Stimulated activated naive B cell treated with anti-CD40 and anti-IgM and Interleukin-4, amounts not matched to agents 10 μg/mL and 1 μg/mL and 100 μg/mL, for 72 hours (primary cell): ENCODE results near the gene NFATC2IP.
"Not testable (repeated sequence)": the region's sequence is repeated elsewhere in the genome, so short reads cannot be mapped to it uniquely, and the experiment has no call there.

Source experiments
- ATAC-seq, 2 donors: fragments of 150-1000 bp; cut with Tn5 transposase; replicated peaks; 2 replicates each; pipeline ENCODE4 v1.10.0; 2021; ENCODE audit warnings: moderate library complexity in 1 of 2
- DNase-seq: peaks from one replicate; pipeline ENCODE4 v3.0.0; 2021
- H3K27ac Mint-ChIP-seq: one replicate; pipeline ENCODE4 v1.8.0; 2022; ENCODE audit warnings: mild to moderate bottlenecking, mixed read lengths
- H3K27me3 Mint-ChIP-seq, 2 donors: one replicate each; pipeline ENCODE4 v1.8.0; 2022; ENCODE audit warnings: mixed read lengths in 2 of 2
- H3K36me3 Mint-ChIP-seq, 2 donors: one replicate each; pipeline ENCODE4 v1.8.0; 2022; ENCODE audit warnings: mixed read lengths in 2 of 2, mild to moderate bottlenecking in 1 of 2
- H3K4me1 Mint-ChIP-seq, 2 donors: one replicate each; pipeline ENCODE4 v1.8.0; 2022; ENCODE audit warnings: mixed read lengths in 2 of 2, mild to moderate bottlenecking in 1 of 2
- H3K4me3 Mint-ChIP-seq, 2 donors: one replicate each; pipeline ENCODE4 v1.8.0; 2022; ENCODE audit warnings: mild to moderate bottlenecking in 2 of 2, mixed read lengths in 2 of 2, moderate library complexity in 1 of 2
- H3K9me3 Mint-ChIP-seq, 2 donors: one replicate each; pipeline ENCODE4 v1.8.0; 2022; ENCODE audit warnings: mixed read lengths in 2 of 2, mild to moderate bottlenecking in 1 of 2

The NFATC2IP gene

GRCh38 chr16:28935346-28935745 lies 15.4 kb upstream of the NFATC2IP start:
- peaks cover 44 to 85% of the 10 kb centered on the region in 2 donors for H3K4me1 Mint-ChIP-seq
- peaks cover 0 to 6% of the 10 kb centered on the region in 2 donors for H3K9me3 Mint-ChIP-seq
- H3K27ac Mint-ChIP-seq: peak overlapping the region; percentile 83
- H3K27me3 Mint-ChIP-seq: no peaks in the 10 kb centered on the region
- ATAC-seq (no peak), DNase-seq (no peak)
- H3K4me3 Mint-ChIP-seq: peak overlapping the region; percentile 12 to 69
- H3K36me3 Mint-ChIP-seq: peaks cover 55 to 58% of the 10 kb centered on the region in 2 donors

- Mint-ChIP-seq H3K27ac (peak overlapping the region; percentile 81), H3K9me3 (peaks cover 0 to 6% of the 10 kb centered on the region in 2 donors), H3K4me1 (peaks cover 37 to 77% of the 10 kb centered on the region in 2 donors), H3K27me3 (no peaks in the 10 kb centered on the region), H3K36me3 (peaks cover 55 to 58% of the 10 kb centered on the region in 2 donors), H3K4me3 (peak overlapping the region; percentile 49 to 61)
- DNase-seq (peak; percentile 80), ATAC-seq (peak; percentile 89)
Observed at GRCh38 chr16:28935924-28936783, 14.6 kb upstream of the NFATC2IP start.

- Mint-ChIP-seq H3K36me3 (peaks cover 55 to 57% of the 10 kb centered on the region in 2 donors), H3K27me3 (no peaks in the 10 kb centered on the region), H3K27ac (peak overlapping the region; percentile 81), H3K4me3 (peak overlapping the region; percentile 49 to 61), H3K9me3 (peaks cover 0 to 6% of the 10 kb centered on the region in 2 donors), H3K4me1 (peaks cover 37 to 70% of the 10 kb centered on the region in 2 donors)
- ATAC-seq: no peak
- DNase-seq: no peak
Observed at GRCh38 chr16:28936784-28937155, 14.0 kb upstream of the NFATC2IP start.

GRCh38 chr16:28937222-28937876 lies 13.4 kb upstream of the NFATC2IP start:
- no peaks in the 10 kb centered on the region for H3K27me3 Mint-ChIP-seq
- no peak for DNase-seq
- H3K4me1 Mint-ChIP-seq: peaks cover 36 to 68% of the 10 kb centered on the region in 2 donors
- H3K9me3 Mint-ChIP-seq: peaks cover 0 to 6% of the 10 kb centered on the region in 2 donors
- H3K27ac Mint-ChIP-seq: peak overlapping the region; percentile 60
- ATAC-seq: no peak
- peaks cover 54 to 55% of the 10 kb centered on the region in 2 donors for H3K36me3 Mint-ChIP-seq
- no peak overlapping the region for H3K4me3 Mint-ChIP-seq

GRCh38 chr16:28938721-28939120 lies 12.0 kb upstream of the NFATC2IP start:
- Mint-ChIP-seq H3K27ac (no peak overlapping the region), H3K36me3 (peaks cover 47 to 50% of the 10 kb centered on the region in 2 donors), H3K9me3 (peaks cover 0 to 6% of the 10 kb centered on the region in 2 donors), H3K27me3 (no peaks in the 10 kb centered on the region), H3K4me3 (no peak overlapping the region), H3K4me1 (peaks cover 36 to 59% of the 10 kb centered on the region in 2 donors)
- DNase-seq (no peak), ATAC-seq (no peak)

- not testable (repeated sequence) for DNase-seq, H3K27ac Mint-ChIP-seq, H3K27me3 Mint-ChIP-seq, H3K4me3 Mint-ChIP-seq, H3K9me3 Mint-ChIP-seq, ATAC-seq
- Mint-ChIP-seq H3K36me3 (peaks cover 39 to 41% of the 10 kb centered on the region in 2 donors), H3K4me1 (peaks cover 30 to 52% of the 10 kb centered on the region in 2 donors)
Observed at GRCh38 chr16:28939825-28940224, 10.9 kb upstream of the NFATC2IP start.

- ATAC-seq (no peak), DNase-seq (no peak)
- H3K4me3 Mint-ChIP-seq: no peak overlapping the region
- H3K27ac Mint-ChIP-seq: no peak overlapping the region
- H3K36me3 Mint-ChIP-seq: peaks cover 10 to 13% of the 10 kb centered on the region in 2 donors
- H3K27me3 Mint-ChIP-seq: no peaks in the 10 kb centered on the region
- no peaks in the 10 kb centered on the region for H3K9me3 Mint-ChIP-seq
- peaks cover 17 to 29% of the 10 kb centered on the region in 2 donors for H3K4me1 Mint-ChIP-seq
Observed at GRCh38 chr16:28943281-28943680, 7.5 kb upstream of the NFATC2IP start.

- Mint-ChIP-seq H3K4me1 (peaks cover 12 to 30% of the 10 kb centered on the region in 2 donors), H3K27me3 (no peaks in the 10 kb centered on the region), H3K27ac (no peak overlapping the region), H3K36me3 (peaks cover 4% of the 10 kb centered on the region in 2 donors), H3K9me3 (no peaks in the 10 kb centered on the region), H3K4me3 (no peak overlapping the region)
- no peak for ATAC-seq
- no peak for DNase-seq
Observed at GRCh38 chr16:28946681-28947080, 4.1 kb upstream of the NFATC2IP start.

GRCh38 chr16:28951410-28951943 lies 740 bp downstream of the NFATC2IP start:
- Mint-ChIP-seq H3K27me3 (no peaks in the 10 kb centered on the region), H3K27ac (peak overlapping the region; percentile 91), H3K4me3 (peak overlapping the region; percentile 87 to 89), H3K36me3 (peaks cover 18 to 21% of the 10 kb centered on the region in 2 donors), H3K4me1 (peaks cover 12 to 21% of the 10 kb centered on the region in 2 donors), H3K9me3 (no peaks in the 10 kb centered on the region)
- DNase-seq (no peak), ATAC-seq (no peak)

GRCh38 chr16:28958216-28958615 lies 7.5 kb downstream of the NFATC2IP start:
- no peak overlapping the region for H3K4me3 Mint-ChIP-seq

GRCh38 chr16:28958836-28959235 lies 8.1 kb downstream of the NFATC2IP start:
- H3K4me3 Mint-ChIP-seq: no peak overlapping the region
- H3K36me3 Mint-ChIP-seq: peaks cover 45 to 55% of the 10 kb centered on the region in 2 donors
- H3K4me1 Mint-ChIP-seq: peaks cover 2 to 6% of the 10 kb centered on the region in 2 donors
- DNase-seq (no peak), ATAC-seq (no peak)
- no peak overlapping the region for H3K27ac Mint-ChIP-seq
- no peaks in the 10 kb centered on the region for H3K27me3 Mint-ChIP-seq
- no peaks in the 10 kb centered on the region for H3K9me3 Mint-ChIP-seq

More at GRCh38 chr16:28958216-28958615, 7.5 kb downstream of the NFATC2IP start:
- peaks cover 0 to 6% of the 10 kb centered on the region in 2 donors for H3K4me1 Mint-ChIP-seq
- no peak overlapping the region for H3K27ac Mint-ChIP-seq
- H3K9me3 Mint-ChIP-seq: no peaks in the 10 kb centered on the region
- ATAC-seq (no peak), DNase-seq (no peak)
- H3K27me3 Mint-ChIP-seq: no peaks in the 10 kb centered on the region
- H3K36me3 Mint-ChIP-seq: peaks cover 40 to 49% of the 10 kb centered on the region in 2 donors

- Mint-ChIP-seq H3K27me3 (no peaks in the 10 kb centered on the region), H3K4me3 (no peak overlapping the region), H3K27ac (no peak overlapping the region), H3K36me3 (peaks cover 38 to 45% of the 10 kb centered on the region in 2 donors), H3K9me3 (no peaks in the 10 kb centered on the region), H3K4me1 (peaks cover 2 to 6% of the 10 kb centered on the region in 2 donors)
- DNase-seq: no peak
- no peak for ATAC-seq
Observed at GRCh38 chr16:28964072-28964471, 13.3 kb downstream of the NFATC2IP start.

GRCh38 chr16:28964496-28964895 lies 13.8 kb downstream of the NFATC2IP start:
- Mint-ChIP-seq H3K36me3 (peaks cover 38 to 42% of the 10 kb centered on the region in 2 donors), H3K4me1 (peaks cover 2 to 6% of the 10 kb centered on the region in 2 donors), H3K9me3 (no peaks in the 10 kb centered on the region), H3K4me3 (no peak overlapping the region), H3K27ac (no peak overlapping the region), H3K27me3 (no peaks in the 10 kb centered on the region)
- no peak for DNase-seq
- ATAC-seq: no peak

- no peaks in the 10 kb centered on the region for H3K27me3 Mint-ChIP-seq
- DNase-seq: no peak
- no peak overlapping the region for H3K27ac Mint-ChIP-seq
- H3K36me3 Mint-ChIP-seq: peaks cover 26 to 27% of the 10 kb centered on the region in 2 donors
- no peak overlapping the region for H3K4me3 Mint-ChIP-seq
- H3K9me3 Mint-ChIP-seq: no peaks in the 10 kb centered on the region
- no peak for ATAC-seq
- peaks cover 0 to 2% of the 10 kb centered on the region in 2 donors for H3K4me1 Mint-ChIP-seq
Observed at GRCh38 chr16:28967156-28967555, 16.4 kb downstream of the NFATC2IP start.
